CD8-positive, alpha-beta memory T cell (primary cell): ENCODE measurements around the gene CACUL1. TPM values are rescaled to one million over a fixed set of nuclear protein-coding genes. Genes with fewer than 3 reads are reported as not detected.

Source experiments
- CTCF ChIA-PET: fragments of 350-600 bp; sonication (Branson Sonifier 250); formaldehyde crosslinking; loops from one replicate; lab custom pipeline; 2021; ENCODE audit warnings: antibody characterized with exemption; lab: Charles Lee
- POLR2A ChIA-PET: fragments of 350-600 bp; sonication (Branson Sonifier 250); formaldehyde crosslinking; loops from one replicate; lab custom pipeline; 2021; ENCODE audit warnings: antibody characterized with exemption; lab: Charles Lee
- DNase-seq, 5 donors: peaks; one replicate each; pipeline versions ENCODE4 v3.0.0 to v3.0.0-alpha.2; 2020 to 2022; ENCODE audit warnings: mixed read lengths in 1 of 5
- H3K27ac ChIP-seq: one replicate; pipeline ENCODE4 v1.7.0; 2013; ENCODE audit warnings: low read depth, mild to moderate bottlenecking, low read length, moderate library complexity
- H3K27me3 ChIP-seq: 2 replicates; pipeline ENCODE4 v1.7.0; 2013; ENCODE audit warnings: low read length, mild to moderate bottlenecking; ENCODE audit not compliant: insufficient read depth, poor library complexity, severe bottlenecking
- H3K36me3 ChIP-seq: 2 replicates; pipeline ENCODE4 v1.7.0; 2013; ENCODE audit warnings: mild to moderate bottlenecking, low read length, moderate library complexity; ENCODE audit not compliant: insufficient read depth
- H3K4me1 ChIP-seq: 2 replicates; pipeline ENCODE4 v1.7.0; 2013; ENCODE audit warnings: mild to moderate bottlenecking, low read length, moderate library complexity; ENCODE audit not compliant: insufficient read depth
- H3K4me3 ChIP-seq: 2 replicates; pipeline ENCODE4 v1.7.0; 2013; ENCODE audit warnings: mild to moderate bottlenecking, low read length
- H3K9me3 ChIP-seq: 2 replicates; pipeline ENCODE4 v1.7.0; 2013; ENCODE audit warnings: mild to moderate bottlenecking, low read length
- H3K27ac Mint-ChIP-seq, 8 donors: one replicate each; pipeline ENCODE4 v1.8.0; 2020 to 2021; ENCODE audit warnings: mixed read lengths in 8 of 8, mild to moderate bottlenecking in 6 of 8, inconsistent platforms in 3 of 8, moderate library complexity in 3 of 8
- H3K27me3 Mint-ChIP-seq, 2 donors: one replicate each; pipeline ENCODE4 v1.8.0; 2020 to 2021; ENCODE audit warnings: mixed read lengths in 2 of 2, mild to moderate bottlenecking in 1 of 2, moderate library complexity in 1 of 2
- H3K36me3 Mint-ChIP-seq, 3 donors: one replicate each; pipeline ENCODE4 v1.8.0; 2020 to 2021; ENCODE audit warnings: mixed read lengths in 3 of 3, inconsistent platforms in 1 of 3, mild to moderate bottlenecking in 1 of 3
- H3K4me1 Mint-ChIP-seq, 3 donors: one replicate each; pipeline ENCODE4 v1.8.0; 2020 to 2021; ENCODE audit warnings: mixed read lengths in 3 of 3, inconsistent platforms in 1 of 3, mild to moderate bottlenecking in 1 of 3
- H3K4me3 Mint-ChIP-seq, 7 donors: one replicate each; pipeline ENCODE4 v1.8.0; 2020 to 2021; ENCODE audit warnings: mixed read lengths in 7 of 7, mild to moderate bottlenecking in 6 of 7, moderate library complexity in 4 of 7, inconsistent platforms in 2 of 7
- H3K9me3 Mint-ChIP-seq, 5 donors: one replicate each; pipeline ENCODE4 v1.8.0; 2020 to 2022; ENCODE audit warnings: mixed read lengths in 5 of 5, mild to moderate bottlenecking in 3 of 5, moderate library complexity in 2 of 5, inconsistent platforms in 1 of 5
- polyA plus RNA-seq: library from polyadenylated mRNA; unstranded; fragments of 300-500 nt; fragmentation: Illumina TruSeq; gene quantifications from one replicate; pipeline ENCODE4 v1.2.3, GENCODE V29; 2021
- total RNA-seq, 2 experiments: library from RNA; stranded (reverse); gene quantifications; one replicate each; pipeline ENCODE4 v1.2.3, GENCODE V29; 2021

The CACUL1 gene
- total and polyA plus RNA-seq, 3 experiments from 2014 or later = 29.0 to 39.2 (median 31.3) TPM

DNA sequence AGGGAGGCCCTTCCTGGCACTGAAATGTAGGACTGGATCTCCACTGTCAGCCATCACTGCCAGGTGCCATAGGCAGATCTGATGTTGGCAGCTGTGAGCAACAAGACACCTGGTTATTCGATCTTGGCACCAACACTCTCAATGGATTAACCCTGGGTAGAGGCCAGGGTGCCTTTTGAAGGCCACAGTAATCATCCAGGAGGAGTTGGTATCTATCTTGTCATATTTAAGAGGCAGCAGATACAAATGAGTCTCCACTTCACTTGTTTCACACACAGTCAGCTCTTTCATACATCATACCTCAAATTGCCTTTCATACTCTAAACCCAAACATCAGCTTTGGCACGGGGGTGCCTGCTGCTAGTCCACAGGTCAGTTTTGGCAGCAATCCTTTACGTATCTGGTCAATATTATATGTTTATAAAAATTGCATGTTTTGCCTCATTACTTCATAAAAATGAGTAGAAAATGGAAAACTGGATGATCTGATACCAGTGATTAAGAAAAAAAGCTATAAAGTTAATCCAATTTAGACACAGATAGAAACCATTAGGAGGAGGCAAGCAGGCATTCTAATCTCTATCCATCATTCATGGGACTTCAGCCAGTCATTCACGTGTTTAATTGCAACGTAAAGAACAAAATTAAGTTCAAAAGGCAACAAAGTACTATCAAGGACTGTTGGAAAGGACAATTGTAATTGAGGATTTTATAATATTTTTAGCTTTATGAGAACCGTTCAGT, 12.7 kb upstream of the CACUL1 start:
- H3K4me1 Mint-ChIP-seq = no peaks in the 10 kb centered on the region
- POLR2A ChIA-PET = no interaction called here

GRCh38 chr10:118764195-118764594, 9.4 kb upstream of the CACUL1 start:
- POLR2A ChIA-PET = no interaction called here
- CTCF ChIA-PET = no interaction called here
- Histone ChIP-seq H3K27me3 (no peaks in the 10 kb centered on the region), H3K4me3 (no peak overlapping the region), H3K27ac (no peak overlapping the region), H3K36me3 (no peaks in the 10 kb centered on the region), H3K4me1 (no peaks in the 10 kb centered on the region), H3K9me3 (no peaks in the 10 kb centered on the region)
- DNase-seq = no peak
- no peak overlapping the region for H3K4me3 Mint-ChIP-seq
- no peak overlapping the region for H3K27ac Mint-ChIP-seq
- no peaks in the 10 kb centered on the region for H3K4me1 Mint-ChIP-seq
- no peaks in the 10 kb centered on the region for H3K36me3 Mint-ChIP-seq
- H3K9me3 Mint-ChIP-seq = no peaks in the 10 kb centered on the region
- H3K27me3 Mint-ChIP-seq = no peaks in the 10 kb centered on the region

More for the DNA sequence above, 12.7 kb upstream of the CACUL1 start:
- no peak for DNase-seq
- CTCF ChIA-PET = no interaction called here
- Mint-ChIP-seq H3K27me3 (peaks cover 0 to 1% of the 10 kb centered on the region in 2 donors), H3K36me3 (no peaks in the 10 kb centered on the region), H3K27ac (peak overlapping the region in 1 of 8 donors; percentile 3), H3K9me3 (no peaks in the 10 kb centered on the region), H3K4me3 (no peak overlapping the region)
- H3K9me3 ChIP-seq = no peaks in the 10 kb centered on the region
- H3K27ac ChIP-seq = no peak overlapping the region
- no peak overlapping the region for H3K4me3 ChIP-seq
- no peaks in the 10 kb centered on the region for H3K4me1 ChIP-seq
- no peaks in the 10 kb centered on the region for H3K27me3 ChIP-seq
- no peaks in the 10 kb centered on the region for H3K36me3 ChIP-seq

GRCh38 chr10:118763202-118763988, 8.6 kb upstream of the CACUL1 start:
- Histone ChIP-seq H3K27me3 (no peaks in the 10 kb centered on the region), H3K9me3 (no peaks in the 10 kb centered on the region), H3K36me3 (no peaks in the 10 kb centered on the region), H3K4me3 (no peak overlapping the region), H3K27ac (no peak overlapping the region), H3K4me1 (no peaks in the 10 kb centered on the region)
- Mint-ChIP-seq H3K4me1 (no peaks in the 10 kb centered on the region), H3K9me3 (no peaks in the 10 kb centered on the region), H3K27ac (no peak overlapping the region), H3K36me3 (no peaks in the 10 kb centered on the region), H3K27me3 (peaks cover 0 to 3% of the 10 kb centered on the region in 2 donors), H3K4me3 (no peak overlapping the region)
- DNase-seq = no peak
- POLR2A ChIA-PET = no interaction called here
- CTCF ChIA-PET = no interaction called here

- Mint-ChIP-seq H3K4me3 (no peak overlapping the region), H3K9me3 (no peaks in the 10 kb centered on the region), H3K36me3 (no peaks in the 10 kb centered on the region), H3K27ac (no peak overlapping the region), H3K4me1 (peaks cover 2 to 3% (median 3%) of the 10 kb centered on the region in 3 donors), H3K27me3 (peaks cover 4 to 5% of the 10 kb centered on the region in 2 donors)
- Histone ChIP-seq H3K4me1 (peaks cover 7% of the 10 kb centered on the region), H3K4me3 (no peak overlapping the region), H3K9me3 (no peaks in the 10 kb centered on the region), H3K36me3 (no peaks in the 10 kb centered on the region), H3K27ac (no peak overlapping the region), H3K27me3 (no peaks in the 10 kb centered on the region)
- ChIA-PET CTCF (no interaction called here), POLR2A (no interaction called here)
- no peak for DNase-seq
Measured at GRCh38 chr10:118760265-118760664, 5.5 kb upstream of the CACUL1 start.

- no peaks in the 10 kb centered on the region for H3K36me3 ChIP-seq
- CTCF ChIA-PET = no interaction called here
- Mint-ChIP-seq H3K36me3 (peaks cover 0 to 7% (median 0%) of the 10 kb centered on the region in 3 donors), H3K4me1 (peaks cover 11 to 12% (median 11%) of the 10 kb centered on the region in 3 donors), H3K9me3 (no peaks in the 10 kb centered on the region), H3K4me3 (no peak overlapping the region), H3K27me3 (peaks cover 4 to 5% of the 10 kb centered on the region in 2 donors), H3K27ac (peak overlapping the region in 1 of 8 donors; percentile 21)
- H3K4me3 ChIP-seq = no peak overlapping the region
- POLR2A ChIA-PET = no interaction called here
- peaks cover 13% of the 10 kb centered on the region for H3K4me1 ChIP-seq
- no peak overlapping the region for H3K27ac ChIP-seq
- H3K9me3 ChIP-seq = no peaks in the 10 kb centered on the region
- no peak for DNase-seq
- no peaks in the 10 kb centered on the region for H3K27me3 ChIP-seq
Measured at GRCh38 chr10:118758449-118758848, 3.7 kb upstream of the CACUL1 start.

- Histone ChIP-seq H3K4me1 (peaks cover 30% of the 10 kb centered on the region), H3K9me3 (no peaks in the 10 kb centered on the region), H3K36me3 (no peaks in the 10 kb centered on the region), H3K4me3 (peak overlapping the region; percentile 95), H3K27ac (peak overlapping the region; percentile 77), H3K27me3 (no peaks in the 10 kb centered on the region)
- CTCF ChIA-PET = interaction anchor here (0.8 to 1.2 kb wide), 4 partner anchors 12 to 24 kb away, joined by 3 to 6 read pairs (median 3); no protein-coding TSS in a partner anchor
- POLR2A ChIA-PET = interaction anchor here (0.8 to 1.4 kb wide), 5 partner anchors 13 to 275 kb away, joined by 3 to 7 read pairs (median 4); partner anchors contain the start of gene NANOS1
- Mint-ChIP-seq H3K27me3 (peaks cover 4 to 5% of the 10 kb centered on the region in 2 donors), H3K9me3 (no peaks in the 10 kb centered on the region), H3K36me3 (peaks cover 0 to 7% (median 2%) of the 10 kb centered on the region in 3 donors), H3K27ac (peak overlapping the region; percentile 31 to 99 (median 91)), H3K4me1 (peaks cover 41 to 48% (median 48%) of the 10 kb centered on the region in 3 donors), H3K4me3 (peak overlapping the region; percentile 90 to 100 (median 91))
- DNase-seq = peak in 3 of 5 donors; percentile 11 to 59 (median 31)
Measured at GRCh38 chr10:118754229-118754555, 578 bp downstream of the CACUL1 start.

- H3K36me3 ChIP-seq = no peaks in the 10 kb centered on the region
- Mint-ChIP-seq H3K27ac (peak overlapping the region; percentile 31 to 99 (median 91)), H3K27me3 (peaks cover 2 to 4% of the 10 kb centered on the region in 2 donors), H3K4me1 (peaks cover 45 to 54% (median 51%) of the 10 kb centered on the region in 3 donors), H3K9me3 (no peaks in the 10 kb centered on the region), H3K4me3 (peak overlapping the region; percentile 90 to 100 (median 91)), H3K36me3 (peaks cover 0 to 9% (median 3%) of the 10 kb centered on the region in 3 donors)
- no peaks in the 10 kb centered on the region for H3K9me3 ChIP-seq
- ChIA-PET POLR2A (interaction anchor here (0.8 to 1.3 kb wide), 3 partner anchors 13 to 276 kb away, joined by 3 to 5 read pairs (median 4); partner anchors contain the start of gene NANOS1), CTCF (interaction anchor here (0.6 to 1.2 kb wide), 3 partner anchors 14 to 24 kb away, joined by 3 read pairs; no protein-coding TSS in a partner anchor)
- H3K4me1 ChIP-seq = peaks cover 30% of the 10 kb centered on the region
- H3K27me3 ChIP-seq = no peaks in the 10 kb centered on the region
- H3K27ac ChIP-seq = peak overlapping the region; percentile 77
- peak in 1 of 5 donors; percentile 32 for DNase-seq
- peak overlapping the region; percentile 95 for H3K4me3 ChIP-seq
Measured at GRCh38 chr10:118753331-118754228, 1.2 kb downstream of the CACUL1 start.
